Activated CD4-positive, alpha-beta T cell treated with anti-CD3 and anti-CD28 coated beads, Interleukin-2, amount 10 ng/mL, durations not matched to agents 7 days and 5 days (primary cell): ENCODE data around the gene NELL1. TPM values are rescaled to one million over a fixed set of nuclear protein-coding genes. Genes with fewer than 3 reads are reported as not detected.

Experiments used
- CTCF ChIA-PET: fragments of 350-600 bp; sonication (Branson Sonifier 250); formaldehyde crosslinking; loops from one replicate; lab custom pipeline; 2021; ENCODE audit warnings: antibody characterized with exemption; lab: Charles Lee
- POLR2A ChIA-PET: fragments of 350-600 bp; sonication (Branson Sonifier 250); formaldehyde crosslinking; loops from one replicate; lab custom pipeline; 2021; ENCODE audit warnings: antibody characterized with exemption; lab: Charles Lee
- DNase-seq: peaks from one replicate; pipeline ENCODE4 v3.0.0-alpha.2; 2020
- H3K27ac Mint-ChIP-seq: one replicate; pipeline ENCODE4 v1.8.0; 2021; ENCODE audit warnings: mild to moderate bottlenecking, moderate library complexity, mixed read lengths
- H3K27me3 Mint-ChIP-seq: one replicate; pipeline ENCODE4 v1.8.0; 2021; ENCODE audit warnings: mixed read lengths
- H3K36me3 Mint-ChIP-seq: one replicate; pipeline ENCODE4 v1.8.0; 2021; ENCODE audit warnings: low read depth, mixed read lengths
- H3K4me1 Mint-ChIP-seq: one replicate; pipeline ENCODE4 v1.8.0; 2021; ENCODE audit warnings: mixed read lengths
- H3K4me3 Mint-ChIP-seq: one replicate; pipeline ENCODE4 v1.8.0; 2021; ENCODE audit warnings: mild to moderate bottlenecking, moderate library complexity, mixed read lengths
- H3K9me3 Mint-ChIP-seq: one replicate; pipeline ENCODE4 v1.8.0; 2021; ENCODE audit warnings: mixed read lengths
- total RNA-seq, 2 experiments: library from RNA; stranded (reverse); gene quantifications; one replicate each; pipeline ENCODE4 v1.2.3, GENCODE V29; 2021

The NELL1 gene
- total RNA-seq, 2 experiments from 2014 or later, result not detected

GRCh38 chr11:21612326-21612725 is 942.9 kb downstream of the NELL1 start:
- no peak for DNase-seq
- CTCF ChIA-PET, result no interaction called here
- no peak overlapping the region for H3K4me3 Mint-ChIP-seq
- POLR2A ChIA-PET, result no interaction called here
- no peaks in the 10 kb centered on the region for H3K27me3 Mint-ChIP-seq
- H3K4me1 Mint-ChIP-seq, result no peaks in the 10 kb centered on the region
- no peak overlapping the region for H3K27ac Mint-ChIP-seq
- peaks cover 2% of the 10 kb centered on the region for H3K9me3 Mint-ChIP-seq
- no peaks in the 10 kb centered on the region for H3K36me3 Mint-ChIP-seq

- no peak overlapping the region for H3K4me3 Mint-ChIP-seq
- DNase-seq, result no peak
- ChIA-PET POLR2A (no interaction called here), CTCF (no interaction called here)
- no peaks in the 10 kb centered on the region for H3K27me3 Mint-ChIP-seq
- no peak overlapping the region for H3K27ac Mint-ChIP-seq
- no peaks in the 10 kb centered on the region for H3K4me1 Mint-ChIP-seq
- H3K9me3 Mint-ChIP-seq, result peaks cover 2% of the 10 kb centered on the region
- H3K36me3 Mint-ChIP-seq, result no peaks in the 10 kb centered on the region
Measured at GRCh38 chr11:21614961-21615360, 945.6 kb downstream of the NELL1 start.

GRCh38 chr11:21615955-21616371 is 946.6 kb downstream of the NELL1 start:
- no peak overlapping the region for H3K4me3 Mint-ChIP-seq

GRCh38 chr11:21622566-21622965 is 953.2 kb downstream of the NELL1 start:
- peaks cover 4% of the 10 kb centered on the region for H3K4me1 Mint-ChIP-seq
- ChIA-PET POLR2A (no interaction called here), CTCF (interaction anchor here (0.7 kb wide), 1 partner anchor 780 kb away, joined by 3 read pairs; no protein-coding TSS in a partner anchor)
- no peak overlapping the region for H3K4me3 Mint-ChIP-seq
- no peaks in the 10 kb centered on the region for H3K36me3 Mint-ChIP-seq
- peaks cover 2% of the 10 kb centered on the region for H3K9me3 Mint-ChIP-seq
- no peak for DNase-seq
- H3K27ac Mint-ChIP-seq, result no peak overlapping the region
- H3K27me3 Mint-ChIP-seq, result no peaks in the 10 kb centered on the region

More at GRCh38 chr11:21615955-21616371, 946.6 kb downstream of the NELL1 start:
- ChIA-PET CTCF (no interaction called here), POLR2A (no interaction called here)
- Mint-ChIP-seq H3K27me3 (no peaks in the 10 kb centered on the region), H3K4me1 (no peaks in the 10 kb centered on the region), H3K9me3 (no peaks in the 10 kb centered on the region), H3K36me3 (no peaks in the 10 kb centered on the region), H3K27ac (no peak overlapping the region)
- no peak for DNase-seq

GRCh38 chr11:21622995-21623394 is 953.6 kb downstream of the NELL1 start:
- ChIA-PET POLR2A (no interaction called here), CTCF (no interaction called here)
- Mint-ChIP-seq H3K4me1 (peaks cover 4% of the 10 kb centered on the region), H3K9me3 (peaks cover 2% of the 10 kb centered on the region), H3K27me3 (no peaks in the 10 kb centered on the region), H3K36me3 (no peaks in the 10 kb centered on the region), H3K4me3 (no peak overlapping the region), H3K27ac (no peak overlapping the region)
- DNase-seq, result no peak

Other genes starting within 250 kb of the NELL1 start
- not detected for gene SLC6A5, start 70.0 kb upstream of the NELL1 start, total RNA-seq